Osteoblast (primary cell): ENCODE data around the gene SNX19. TPM values are rescaled to one million over a fixed set of nuclear protein-coding genes. Genes with fewer than 3 reads are reported as not detected.

Experiments
- DNase-seq: peaks from one replicate; pipeline ENCODE4 v3.0.0; 2011; ENCODE audit warnings: low spot score, mixed read lengths; ENCODE audit not compliant: insufficient read length; ENCODE audit errors: missing footprints
- H2AFZ ChIP-seq: 2 replicates; pipeline ENCODE4 v1.6.0; 2011; ENCODE audit warnings: mild to moderate bottlenecking, low read length
- H3K27ac ChIP-seq: 2 replicates; pipeline ENCODE4 v1.5.1; 2011; ENCODE audit warnings: mild to moderate bottlenecking, low read depth, low read length, moderate library complexity
- H3K27me3 ChIP-seq: 2 replicates; pipeline ENCODE4 v1.6.0; 2012; ENCODE audit warnings: mild to moderate bottlenecking, control low read depth, inconsistent platforms, low read length, moderate library complexity; ENCODE audit not compliant: insufficient read depth
- H3K36me3 ChIP-seq: 2 replicates; pipeline ENCODE4 v1.5.1; 2011; ENCODE audit warnings: mild to moderate bottlenecking, low read length, control low read depth, moderate library complexity; ENCODE audit not compliant: insufficient read depth
- H3K4me1 ChIP-seq: 2 replicates; pipeline ENCODE4 v1.5.1; 2011; ENCODE audit warnings: mild to moderate bottlenecking, low read length, control low read depth, moderate library complexity; ENCODE audit not compliant: insufficient read depth
- H3K4me2 ChIP-seq: 2 replicates; pipeline ENCODE4 v1.6.0; 2011; ENCODE audit warnings: mild to moderate bottlenecking, low read length; ENCODE audit not compliant: insufficient read depth
- H3K4me3 ChIP-seq: fragments of 200-600 bp; sonication (generic); 3 replicates; pipeline ENCODE4 v1.5.1; 2012; ENCODE audit warnings: mild to moderate bottlenecking, low read length, inconsistent platforms; ENCODE audit not compliant: insufficient read depth
- H3K79me2 ChIP-seq: 2 replicates; pipeline ENCODE4 v1.6.0; 2012; ENCODE audit warnings: mild to moderate bottlenecking, low read length, control low read depth, inconsistent platforms; ENCODE audit not compliant: insufficient read depth
- H3K9me3 ChIP-seq: 2 replicates; pipeline ENCODE4 v1.5.1; 2011; ENCODE audit warnings: low read depth, low read length, control low read depth
- H4K20me1 ChIP-seq: 2 replicates; pipeline ENCODE4 v1.6.0; 2012; ENCODE audit warnings: mild to moderate bottlenecking, low read length, control low read depth; ENCODE audit not compliant: insufficient read depth
- total RNA-seq: library from RNA; depleted of rRNA; stranded (reverse); fragments of >200 nt; gene quantifications from 2 replicates; pipeline ENCODE4 v1.2.3, GENCODE V29; 2012
- TF ChIP-seq, protein P1 (sequence below): IDR thresholded peaks from 2 replicates; pipeline ENCODE4 v1.5.1; 2011; ENCODE audit warnings: mild to moderate bottlenecking, low read depth, low read length, moderate library complexity; ENCODE audit errors: extremely low read depth

SNX19 gene
- total RNA-seq, 1 donor: 124 TPM

DNA sequence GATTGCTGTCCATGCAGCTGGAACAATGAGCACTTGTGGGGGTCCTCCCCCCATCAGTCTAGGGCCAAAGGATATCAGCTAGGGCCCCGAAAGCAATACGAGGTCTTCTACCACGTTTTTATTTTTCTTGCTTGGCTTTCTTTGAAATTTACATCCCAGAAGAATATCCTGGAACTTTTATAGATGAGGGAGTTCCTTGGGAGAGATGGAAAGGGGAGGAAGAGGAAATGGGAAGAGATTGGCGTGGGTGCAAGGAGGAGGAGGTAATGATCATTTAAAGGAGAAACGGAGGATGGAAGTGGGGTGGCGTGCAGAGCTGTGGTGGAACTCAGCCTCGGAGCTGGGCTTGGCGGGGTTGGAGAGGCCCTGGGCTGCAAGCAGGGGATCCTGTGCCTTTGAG lies 90.3 kb downstream of the SNX19 start:
- no peak for DNase-seq
- H3K27ac ChIP-seq: no peak overlapping the region
- TF ChIP-seq, protein P1, sequence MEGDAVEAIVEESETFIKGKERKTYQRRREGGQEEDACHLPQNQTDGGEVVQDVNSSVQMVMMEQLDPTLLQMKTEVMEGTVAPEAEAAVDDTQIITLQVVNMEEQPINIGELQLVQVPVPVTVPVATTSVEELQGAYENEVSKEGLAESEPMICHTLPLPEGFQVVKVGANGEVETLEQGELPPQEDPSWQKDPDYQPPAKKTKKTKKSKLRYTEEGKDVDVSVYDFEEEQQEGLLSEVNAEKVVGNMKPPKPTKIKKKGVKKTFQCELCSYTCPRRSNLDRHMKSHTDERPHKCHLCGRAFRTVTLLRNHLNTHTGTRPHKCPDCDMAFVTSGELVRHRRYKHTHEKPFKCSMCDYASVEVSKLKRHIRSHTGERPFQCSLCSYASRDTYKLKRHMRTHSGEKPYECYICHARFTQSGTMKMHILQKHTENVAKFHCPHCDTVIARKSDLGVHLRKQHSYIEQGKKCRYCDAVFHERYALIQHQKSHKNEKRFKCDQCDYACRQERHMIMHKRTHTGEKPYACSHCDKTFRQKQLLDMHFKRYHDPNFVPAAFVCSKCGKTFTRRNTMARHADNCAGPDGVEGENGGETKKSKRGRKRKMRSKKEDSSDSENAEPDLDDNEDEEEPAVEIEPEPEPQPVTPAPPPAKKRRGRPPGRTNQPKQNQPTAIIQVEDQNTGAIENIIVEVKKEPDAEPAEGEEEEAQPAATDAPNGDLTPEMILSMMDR: no peak

DNA sequence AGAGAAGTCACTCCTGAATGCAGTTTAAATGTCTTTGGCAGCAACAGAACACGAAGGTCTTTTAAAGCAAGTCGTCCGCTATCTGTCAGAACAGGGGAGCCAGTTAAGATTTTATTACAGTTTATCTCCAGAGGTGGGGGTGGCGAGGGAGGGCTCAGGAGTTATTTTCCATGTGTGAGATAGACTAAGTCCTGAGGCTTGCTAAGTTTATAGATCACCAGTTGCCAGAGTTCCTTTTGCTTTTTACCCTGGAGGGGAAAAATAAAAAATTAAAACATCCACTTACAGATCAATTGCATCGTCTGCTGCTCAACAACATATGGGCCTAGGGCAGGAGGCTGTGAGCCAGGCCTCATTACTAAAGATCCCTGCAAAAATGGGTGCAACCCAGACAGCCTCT lies 90.7 kb downstream of the SNX19 start:
- TF ChIP-seq, protein P1: no peak
- no peak for DNase-seq
- Histone ChIP-seq H3K4me2 (no peak overlapping the region), H3K36me3 (no peaks in the 10 kb centered on the region), H3K4me3 (no peak overlapping the region), H4K20me1 (no peaks in the 10 kb centered on the region), H3K79me2 (no peaks in the 10 kb centered on the region), H3K27ac (no peak overlapping the region), H3K4me1 (peaks cover 15% of the 10 kb centered on the region), H3K9me3 (no peaks in the 10 kb centered on the region), H2AFZ (no peak overlapping the region), H3K27me3 (peaks cover 16% of the 10 kb centered on the region)

More for the DNA sequence above, 90.3 kb downstream of the SNX19 start:
- no peak overlapping the region for H3K4me3 ChIP-seq
- H3K27me3 ChIP-seq: peaks cover 12% of the 10 kb centered on the region
- no peaks in the 10 kb centered on the region for H3K9me3 ChIP-seq
- H3K79me2 ChIP-seq: no peaks in the 10 kb centered on the region
- no peak overlapping the region for H2AFZ ChIP-seq
- peaks cover 15% of the 10 kb centered on the region for H3K4me1 ChIP-seq
- H4K20me1 ChIP-seq: no peaks in the 10 kb centered on the region
- H3K36me3 ChIP-seq: no peaks in the 10 kb centered on the region
- H3K4me2 ChIP-seq: no peak overlapping the region
